H1 (cell line): Measurements from ENCODE around the gene RPS6KA5.

Source experiments
- CTCF ChIP-seq, 3 experiments: IDR thresholded peaks; 1 replicate in 2 of 3; 2 replicates in 1 of 3; pipeline versions ENCODE4 v1.5.1 to v1.6.1; 2011; ENCODE audit warnings: low read length in 3 of 3, mild to moderate bottlenecking in 3 of 3, inconsistent platforms in 2 of 3, low read depth in 1 of 3, moderate library complexity in 1 of 3; ENCODE audit not compliant: insufficient read depth in 1 of 3; ENCODE audit errors: control extremely low read depth in 1 of 3
- EZH2 ChIP-seq: fragments of 200-600 bp; sonication (generic); IDR thresholded peaks from 2 replicates; pipeline ENCODE4 v1.7.1; 2012; ENCODE audit warnings: low read depth, mild to moderate bottlenecking, moderate library complexity, low read length, inconsistent platforms; ENCODE audit not compliant: severe bottlenecking
- HDAC2 ChIP-seq, 2 experiments: fragments of 300-600 bp in 1 of 2; sonication (generic) in 1 of 2; IDR thresholded peaks; 2 replicates each; pipeline ENCODE4 v1.6.1; 2011 to 2012; ENCODE audit warnings: low read depth in 2 of 2, low read length in 2 of 2, mild to moderate bottlenecking in 2 of 2, moderate library complexity in 2 of 2, borderline replicate concordance in 1 of 2, inconsistent platforms in 1 of 2
- POLR2A ChIP-seq, 2 experiments: IDR thresholded peaks; 1 replicate in 1 of 2; 2 replicates in 1 of 2; pipeline ENCODE4 v1.6.1; 2011; ENCODE audit warnings: low read depth in 2 of 2, low read length in 2 of 2, mild to moderate bottlenecking in 2 of 2; ENCODE audit errors: control extremely low read depth in 1 of 2

- TF ChIP-seq CTCF (IDR thresholded peaks at IDR 0.05; ENCODE audit: control extremely low read depth in 1 of 3, insufficient read depth in 1 of 3, low read depth in 1 of 3, low read length in 3 of 3) (no peak), HDAC2 (IDR thresholded peaks at IDR 0.05; ENCODE audit: borderline replicate concordance in 1 of 2, low read depth in 2 of 2, low read length in 2 of 2) (no peak), EZH2 (no peak), POLR2A (IDR thresholded peaks at IDR 0.05; ENCODE audit: control extremely low read depth in 1 of 2, low read depth in 2 of 2, low read length in 2 of 2) (no peak)
Measured at GRCh38 chr14:90813442-90813841, 247.0 kb downstream of the RPS6KA5 start.
